IMR-90 (cell line): Measurements from ENCODE around the gene MRM2.

ENCODE experiments used
- RCOR1 ChIP-seq: IDR thresholded peaks from 2 replicates; pipeline ENCODE4 v1.6.1; 2012; ENCODE audit warnings: mild to moderate bottlenecking, low read length, improper control_type of control experiment; ENCODE audit not compliant: insufficient replicate concordance
- RFX5 ChIP-seq: IDR thresholded peaks from 2 replicates; pipeline ENCODE4 v1.8.0; 2012; ENCODE audit warnings: low read depth, mild to moderate bottlenecking, low read length, moderate library complexity
- TF ChIP-seq, protein P1 (sequence below): conservative IDR thresholded peaks from 2 replicates; pipeline ENCODE4 v1.5.1; 2012; ENCODE audit warnings: mild to moderate bottlenecking, low read depth, low read length, improper control_type of control experiment
- TF ChIP-seq, protein P2 (sequence below): fragments of 150-350 bp; IDR thresholded peaks from 2 replicates; pipeline ENCODE4 v1.6.1; 2016; ENCODE audit warnings: low read depth, mild to moderate bottlenecking, low read length, moderate library complexity, borderline replicate concordance

DNA sequence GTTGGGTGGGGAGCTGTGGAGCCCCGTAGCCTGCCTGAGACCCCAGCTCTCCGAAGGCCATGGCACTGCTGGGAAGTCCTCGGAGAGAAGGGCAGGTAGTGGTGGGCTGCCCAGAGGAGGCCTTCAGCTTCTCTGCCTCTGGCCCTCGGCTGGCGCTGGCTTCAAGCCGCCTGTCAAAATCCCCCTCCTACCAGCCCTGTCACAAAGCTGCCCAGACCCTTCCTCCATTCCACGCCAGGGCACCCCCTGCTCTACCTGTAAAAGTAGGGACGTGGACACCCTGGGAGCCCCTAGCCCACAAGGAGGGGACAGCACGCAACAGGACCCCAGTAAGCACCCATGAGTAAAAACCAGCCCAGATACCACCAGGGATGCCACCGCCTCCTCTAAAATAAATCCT is 40.9 kb downstream of the MRM2 start:
- TF ChIP-seq, protein P1, sequence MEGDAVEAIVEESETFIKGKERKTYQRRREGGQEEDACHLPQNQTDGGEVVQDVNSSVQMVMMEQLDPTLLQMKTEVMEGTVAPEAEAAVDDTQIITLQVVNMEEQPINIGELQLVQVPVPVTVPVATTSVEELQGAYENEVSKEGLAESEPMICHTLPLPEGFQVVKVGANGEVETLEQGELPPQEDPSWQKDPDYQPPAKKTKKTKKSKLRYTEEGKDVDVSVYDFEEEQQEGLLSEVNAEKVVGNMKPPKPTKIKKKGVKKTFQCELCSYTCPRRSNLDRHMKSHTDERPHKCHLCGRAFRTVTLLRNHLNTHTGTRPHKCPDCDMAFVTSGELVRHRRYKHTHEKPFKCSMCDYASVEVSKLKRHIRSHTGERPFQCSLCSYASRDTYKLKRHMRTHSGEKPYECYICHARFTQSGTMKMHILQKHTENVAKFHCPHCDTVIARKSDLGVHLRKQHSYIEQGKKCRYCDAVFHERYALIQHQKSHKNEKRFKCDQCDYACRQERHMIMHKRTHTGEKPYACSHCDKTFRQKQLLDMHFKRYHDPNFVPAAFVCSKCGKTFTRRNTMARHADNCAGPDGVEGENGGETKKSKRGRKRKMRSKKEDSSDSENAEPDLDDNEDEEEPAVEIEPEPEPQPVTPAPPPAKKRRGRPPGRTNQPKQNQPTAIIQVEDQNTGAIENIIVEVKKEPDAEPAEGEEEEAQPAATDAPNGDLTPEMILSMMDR = no peak
- no peak for TF ChIP-seq RCOR1
- TF ChIP-seq, protein P2, sequence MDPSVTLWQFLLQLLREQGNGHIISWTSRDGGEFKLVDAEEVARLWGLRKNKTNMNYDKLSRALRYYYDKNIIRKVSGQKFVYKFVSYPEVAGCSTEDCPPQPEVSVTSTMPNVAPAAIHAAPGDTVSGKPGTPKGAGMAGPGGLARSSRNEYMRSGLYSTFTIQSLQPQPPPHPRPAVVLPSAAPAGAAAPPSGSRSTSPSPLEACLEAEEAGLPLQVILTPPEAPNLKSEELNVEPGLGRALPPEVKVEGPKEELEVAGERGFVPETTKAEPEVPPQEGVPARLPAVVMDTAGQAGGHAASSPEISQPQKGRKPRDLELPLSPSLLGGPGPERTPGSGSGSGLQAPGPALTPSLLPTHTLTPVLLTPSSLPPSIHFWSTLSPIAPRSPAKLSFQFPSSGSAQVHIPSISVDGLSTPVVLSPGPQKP = no peak
- TF ChIP-seq RFX5 = no peak
